ENCODE measurements around the gene PKD1. TPM values are rescaled to one million over a fixed set of nuclear protein-coding genes. Genes with fewer than 3 reads are reported as not detected.
"Not testable (repeated sequence)": the region's sequence is repeated elsewhere in the genome, so short reads cannot be mapped to it uniquely, and the experiment has no call there.

Gene PKD1
- total RNA-seq, 1 donor from 2014 or later: 183 TPM

DNA sequence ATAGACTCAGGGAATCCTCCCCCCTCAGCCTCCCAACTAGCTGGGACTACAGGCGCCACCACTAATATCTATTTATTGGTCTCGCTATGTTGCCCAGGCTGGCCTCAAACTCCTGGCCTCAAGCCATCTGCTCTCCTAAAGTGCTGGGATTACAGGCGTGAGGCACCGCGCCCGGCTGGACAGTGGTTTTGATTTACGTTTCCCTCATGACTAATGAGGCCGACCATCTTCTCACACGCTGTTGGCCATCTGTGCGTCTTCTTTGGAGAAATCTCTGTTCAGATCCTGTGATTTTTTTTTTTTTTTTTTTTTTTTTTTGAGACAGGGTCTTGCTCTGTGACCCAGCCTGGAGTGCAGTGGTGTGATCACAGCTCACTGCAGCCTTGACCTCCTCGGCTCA lies 6.4 kb downstream of the PKD1 start:
- not testable (repeated sequence) for H3K27me3 Mint-ChIP-seq (ENCODE audit: low read depth); H3K9me3 Mint-ChIP-seq; DNase-seq (ENCODE audit: low spot score in 2 of 2, unreplicated experiment in 2 of 2); H3K36me3 Mint-ChIP-seq; H3K4me3 Mint-ChIP-seq; H3K27ac Mint-ChIP-seq
- peaks cover 33% of the 10 kb centered on the region for H3K4me1 Mint-ChIP-seq

DNA sequence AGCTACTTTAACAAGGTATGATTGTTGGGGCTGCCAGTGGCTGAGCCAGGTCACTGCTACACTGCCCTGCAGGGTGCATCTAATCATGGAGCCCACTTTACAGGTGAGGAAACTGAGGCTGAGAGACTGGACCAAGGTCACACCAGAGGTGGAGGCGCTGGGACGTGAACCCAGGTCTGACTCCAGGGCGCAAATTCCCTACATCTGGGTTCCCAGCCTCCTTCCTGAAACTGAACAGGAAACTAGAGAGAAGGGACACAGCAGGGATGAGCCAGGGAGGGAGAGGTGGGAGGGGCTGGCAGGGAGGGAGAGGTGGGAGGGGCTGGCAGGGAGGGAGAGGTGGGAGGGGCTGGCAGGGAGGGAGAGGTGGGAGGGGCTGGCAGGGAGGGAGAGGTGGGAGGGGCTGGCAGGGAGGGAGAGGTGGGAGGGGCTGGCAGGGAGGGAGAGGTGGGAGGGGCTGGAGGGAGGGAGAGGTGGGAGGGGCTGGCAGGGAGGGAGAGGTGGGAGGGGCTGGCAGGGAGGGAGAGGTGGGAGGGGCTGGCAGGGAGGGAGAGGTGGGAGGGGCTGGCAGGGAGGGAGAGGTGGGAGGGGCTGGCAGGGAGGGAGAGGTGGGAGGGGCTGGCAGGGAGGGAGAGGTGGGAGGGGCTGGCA lies 7.9 kb downstream of the PKD1 start:
- Mint-ChIP-seq H3K4me1 (peaks cover 33% of the 10 kb centered on the region), H3K4me3 (peak overlapping the region; percentile 20), H3K27ac (peak overlapping the region; percentile 30)
- H3K36me3 Mint-ChIP-seq; H3K27me3 Mint-ChIP-seq (ENCODE audit: low read depth); DNase-seq (ENCODE audit: low spot score in 2 of 2, unreplicated experiment in 2 of 2); H3K9me3 Mint-ChIP-seq: not testable (repeated sequence)

DNA sequence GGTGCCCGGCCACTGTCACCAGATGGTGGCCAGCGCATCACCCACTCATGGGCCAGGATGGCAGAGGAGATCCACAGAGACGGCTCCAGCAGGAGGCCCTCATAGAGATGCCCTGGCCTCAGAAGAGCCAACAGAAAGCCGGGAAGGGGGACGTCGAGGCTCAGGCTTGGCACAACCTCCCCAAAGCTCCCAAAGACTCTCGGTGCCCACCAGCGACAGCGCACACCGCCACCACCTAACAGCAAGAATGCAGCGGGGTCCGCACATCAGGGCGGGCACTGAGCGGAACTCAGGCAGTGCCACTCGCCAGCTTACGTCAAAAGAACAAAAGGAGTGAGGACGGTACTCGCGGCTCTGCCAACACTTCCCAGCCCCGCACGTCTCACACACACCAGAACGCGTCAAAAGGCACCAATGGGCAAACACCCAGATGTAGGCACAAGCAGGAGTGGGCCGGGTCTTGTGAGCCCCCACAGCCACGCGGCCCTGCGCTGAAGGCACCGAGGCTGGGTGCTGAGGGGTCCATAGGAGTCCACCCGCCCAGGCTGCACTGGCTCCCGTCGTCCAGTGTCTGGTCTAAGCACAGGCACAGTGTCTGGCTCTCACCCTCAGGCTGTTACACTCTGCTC lies 8.7 kb downstream of the PKD1 start:
- Mint-ChIP-seq H3K4me1 (peaks cover 33% of the 10 kb centered on the region), H3K27ac (peak overlapping the region; percentile 81)
- not testable (repeated sequence) for H3K36me3 Mint-ChIP-seq; H3K27me3 Mint-ChIP-seq (ENCODE audit: low read depth); H3K9me3 Mint-ChIP-seq; H3K4me3 Mint-ChIP-seq; DNase-seq (ENCODE audit: low spot score in 2 of 2, unreplicated experiment in 2 of 2)

DNA sequence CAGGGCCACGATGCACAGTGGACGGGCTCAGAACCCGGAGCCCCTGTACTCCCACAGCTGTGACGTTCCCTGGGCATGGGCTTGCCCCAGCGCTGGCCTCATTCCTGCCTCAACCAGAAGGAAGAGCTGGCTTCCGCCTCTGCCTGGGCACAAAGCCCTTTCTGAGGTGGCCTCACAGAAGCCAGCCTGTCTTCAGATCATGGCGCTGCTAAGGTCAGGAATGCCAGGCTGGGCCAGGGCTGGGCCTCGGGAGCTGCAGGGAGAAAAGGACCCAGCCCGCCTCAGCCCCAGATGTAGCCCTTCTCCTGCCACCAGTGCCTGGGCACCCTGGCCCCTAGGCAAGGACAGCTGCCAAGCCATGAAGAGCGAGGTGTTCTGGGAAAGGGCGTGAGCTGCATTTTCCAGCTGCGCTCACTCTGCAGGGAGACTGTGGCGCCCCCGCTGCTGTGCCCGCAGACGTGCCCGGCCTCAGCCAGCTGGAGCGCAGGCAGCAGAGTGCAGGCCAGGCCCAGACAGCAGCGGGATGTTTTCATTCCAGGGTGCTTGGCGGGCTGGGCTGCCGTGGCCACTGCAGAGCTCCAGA lies 9.4 kb downstream of the PKD1 start:
- H3K4me3 Mint-ChIP-seq; DNase-seq (ENCODE audit: low spot score in 2 of 2, unreplicated experiment in 2 of 2); H3K9me3 Mint-ChIP-seq; H3K36me3 Mint-ChIP-seq; H3K27me3 Mint-ChIP-seq (ENCODE audit: low read depth): not testable (repeated sequence)
- peaks cover 33% of the 10 kb centered on the region for H3K4me1 Mint-ChIP-seq
- peak overlapping the region; percentile 50 for H3K27ac Mint-ChIP-seq

DNA sequence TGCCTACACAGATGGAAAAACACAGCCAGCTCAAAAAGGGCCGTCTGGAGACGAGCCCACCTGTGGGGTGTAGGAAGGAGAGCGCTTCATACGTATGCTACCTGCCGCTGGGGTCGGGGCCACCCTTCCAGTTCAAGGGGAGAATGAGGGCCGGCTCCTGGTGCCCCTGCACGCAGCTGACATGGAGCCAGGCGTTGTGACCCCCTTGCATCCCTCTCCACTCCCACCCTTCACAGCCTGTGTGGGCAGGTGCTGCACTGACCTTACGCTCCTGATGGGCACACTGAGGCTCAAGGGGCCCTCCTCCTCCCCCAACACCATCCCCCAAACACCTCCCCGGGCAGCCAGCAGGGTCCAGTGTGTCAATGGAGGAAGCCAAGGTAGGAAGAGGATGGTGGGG lies 10.1 kb downstream of the PKD1 start:
- H3K27me3 Mint-ChIP-seq (ENCODE audit: low read depth); H3K9me3 Mint-ChIP-seq; DNase-seq (ENCODE audit: low spot score in 2 of 2, unreplicated experiment in 2 of 2); H3K36me3 Mint-ChIP-seq: not testable (repeated sequence)
- H3K27ac Mint-ChIP-seq: peak overlapping the region; percentile 92
- H3K4me1 Mint-ChIP-seq: peaks cover 32% of the 10 kb centered on the region
- peak overlapping the region; percentile 52 for H3K4me3 Mint-ChIP-seq

DNA sequence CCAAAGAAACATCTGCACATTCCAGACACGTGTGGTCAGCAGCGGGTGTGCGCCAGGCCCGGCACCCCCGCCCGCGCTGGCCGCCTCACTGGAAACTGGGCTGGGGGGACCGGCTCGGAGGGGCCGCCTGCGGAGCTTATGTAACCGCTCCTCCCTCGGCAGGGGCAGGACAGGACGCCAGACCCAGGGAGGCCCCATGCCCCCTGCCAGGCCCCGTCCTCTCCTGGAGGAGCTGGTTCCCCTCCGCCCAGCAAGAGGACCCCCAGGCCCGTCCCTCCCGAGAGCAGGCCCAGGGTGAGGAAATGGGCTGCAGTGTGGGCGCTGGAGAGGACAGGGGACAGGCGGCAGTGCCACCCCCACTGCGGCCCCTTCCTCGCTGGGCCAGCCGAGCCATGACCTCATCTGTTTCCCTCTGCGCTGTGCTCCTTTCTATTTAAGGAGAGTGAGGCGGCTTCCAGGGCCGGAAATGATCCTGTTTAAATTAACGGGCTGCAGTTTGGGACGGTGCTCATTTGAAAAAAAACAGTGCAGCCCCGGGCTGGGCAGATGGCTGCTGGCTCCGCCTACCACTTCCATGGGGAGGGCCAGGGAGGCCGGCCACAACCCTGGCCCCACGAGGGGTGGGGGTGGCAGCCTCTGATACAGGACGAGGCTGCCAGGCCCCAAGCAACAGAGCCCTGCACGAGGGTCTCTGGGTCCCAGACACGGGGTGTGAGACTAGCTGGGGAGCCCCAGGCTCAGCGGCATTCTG lies 10.8 kb downstream of the PKD1 start:
- Mint-ChIP-seq H3K4me1 (peaks cover 27% of the 10 kb centered on the region), H3K27ac (peak overlapping the region; percentile 92), H3K4me3 (peak overlapping the region; percentile 52)
- not testable (repeated sequence) for DNase-seq (ENCODE audit: low spot score in 2 of 2, unreplicated experiment in 2 of 2); H3K27me3 Mint-ChIP-seq (ENCODE audit: low read depth); H3K36me3 Mint-ChIP-seq; H3K9me3 Mint-ChIP-seq

DNA sequence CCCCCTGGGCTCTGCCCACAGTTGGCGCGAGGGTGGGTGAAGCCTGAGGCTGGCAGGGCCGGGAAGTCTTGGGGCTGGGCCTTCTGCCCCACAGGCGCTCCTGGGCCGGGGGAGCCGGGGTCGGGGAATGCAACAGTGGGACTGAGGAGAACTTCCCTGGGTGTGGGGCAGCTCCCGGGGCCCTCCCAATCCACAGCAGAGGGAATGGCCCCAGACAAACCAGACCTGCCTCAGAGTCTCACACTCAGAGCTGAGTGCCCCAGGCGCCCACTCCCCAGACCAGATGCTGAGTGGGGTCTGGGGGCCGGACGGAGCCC lies 11.4 kb downstream of the PKD1 start:
- H3K36me3 Mint-ChIP-seq; DNase-seq (ENCODE audit: low spot score in 2 of 2, unreplicated experiment in 2 of 2); H3K27me3 Mint-ChIP-seq (ENCODE audit: low read depth); H3K4me3 Mint-ChIP-seq; H3K9me3 Mint-ChIP-seq: not testable (repeated sequence)
- H3K4me1 Mint-ChIP-seq: peaks cover 25% of the 10 kb centered on the region
- H3K27ac Mint-ChIP-seq: peak overlapping the region; percentile 39

DNA sequence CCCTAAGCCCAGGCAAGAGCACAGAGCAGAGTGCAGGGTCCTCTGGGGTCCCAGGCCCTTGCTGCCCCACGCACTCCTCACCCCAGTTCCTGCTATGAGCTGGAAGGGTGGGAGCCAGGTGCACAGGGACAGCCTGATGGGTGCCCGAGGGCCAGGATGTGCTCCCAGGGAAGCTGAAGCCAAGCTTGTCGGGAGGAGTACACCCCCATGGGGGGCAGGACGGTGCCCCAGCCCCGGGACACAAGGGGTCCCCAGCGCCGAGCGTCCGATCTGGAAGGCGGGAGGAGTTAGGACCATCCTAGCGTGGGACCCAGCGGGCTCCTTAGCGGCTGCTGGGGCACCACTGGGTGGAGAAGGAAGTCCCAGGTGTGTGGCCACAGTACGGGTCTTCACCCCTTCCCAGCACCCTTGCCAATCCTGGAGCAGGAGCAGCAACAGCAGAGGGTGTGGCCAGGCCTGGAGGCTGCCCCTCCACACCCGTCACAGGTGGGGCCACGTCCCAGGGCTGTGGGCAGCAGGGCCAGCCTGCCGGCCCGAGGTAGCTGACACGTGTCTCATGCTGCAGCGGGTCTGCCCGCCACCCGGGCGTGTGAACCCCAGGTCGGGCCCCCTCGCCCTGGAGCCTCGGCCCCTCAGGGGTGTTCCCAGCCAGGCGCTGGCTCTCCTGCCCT lies 11.9 kb downstream of the PKD1 start:
- not testable (repeated sequence) for H3K36me3 Mint-ChIP-seq; H3K4me3 Mint-ChIP-seq; H3K27me3 Mint-ChIP-seq (ENCODE audit: low read depth); H3K9me3 Mint-ChIP-seq; DNase-seq (ENCODE audit: low spot score in 2 of 2, unreplicated experiment in 2 of 2); H3K27ac Mint-ChIP-seq
- peaks cover 25% of the 10 kb centered on the region for H3K4me1 Mint-ChIP-seq

DNA sequence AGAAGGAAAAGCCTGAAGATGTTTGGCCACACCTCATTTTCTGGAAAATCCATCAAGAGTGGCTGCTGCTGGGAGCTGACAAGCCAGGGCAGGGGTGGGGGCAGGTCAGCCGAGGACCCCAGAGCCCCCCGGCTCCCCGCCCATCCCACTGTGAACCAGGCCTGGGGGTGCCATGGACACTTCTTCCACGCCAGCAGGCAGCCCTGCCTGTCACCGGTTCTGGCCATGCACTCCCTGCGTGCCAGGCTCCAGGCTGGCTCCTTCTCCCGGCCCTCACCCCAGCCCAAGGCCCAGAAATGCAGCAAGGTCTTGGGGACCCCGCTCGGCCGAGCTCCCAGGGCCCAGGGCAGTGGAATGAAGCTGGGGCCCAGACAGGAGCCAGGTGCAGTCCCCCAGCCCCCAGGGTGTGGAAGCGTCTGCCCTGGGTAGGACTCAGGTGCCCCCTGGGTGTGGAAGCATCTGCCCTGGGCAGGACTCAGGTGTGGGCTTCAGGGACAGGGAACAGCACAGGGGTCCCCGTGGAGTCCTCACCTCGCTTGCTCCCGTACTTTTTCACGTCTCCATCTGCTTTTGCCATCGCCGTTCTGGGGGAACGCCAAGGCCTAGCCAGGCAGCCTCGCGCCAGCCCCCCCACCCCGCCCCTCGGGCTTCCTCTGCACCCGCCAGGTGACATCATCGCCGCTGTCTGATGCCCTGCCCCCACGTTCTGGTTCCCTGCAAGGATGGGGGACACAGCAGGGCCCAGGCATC lies 12.6 kb downstream of the PKD1 start:
- not testable (repeated sequence) for H3K27ac Mint-ChIP-seq
- peaks cover 20% of the 10 kb centered on the region for H3K4me1 Mint-ChIP-seq

More for the DNA sequence above, 12.6 kb downstream of the PKD1 start:
- not testable (repeated sequence) for H3K27me3 Mint-ChIP-seq (ENCODE audit: low read depth); H3K4me3 Mint-ChIP-seq; H3K9me3 Mint-ChIP-seq; DNase-seq (ENCODE audit: low spot score in 2 of 2, unreplicated experiment in 2 of 2); H3K36me3 Mint-ChIP-seq

Measured in mesothelial cell of epicardium (in vitro differentiated cells).